Measurements from ENCODE around the gene ZNF850. TPM values are rescaled to one million over a fixed set of nuclear protein-coding genes. Genes with fewer than 3 reads are reported as not detected.

Gene ZNF850
- total and polyA plus RNA-seq, 9 of the 15 experiments (the other 6 are each of a cell fraction or from before 2014, with no cell fraction given): 1.2 to 13.0 (median 5.9) TPM

GRCh38 chr19:36687214-36688056, 85.2 kb downstream of the ZNF850 start, which contains the start of gene ZNF567 (continued):
- TF ChIP-seq TEAD4 (IDR thresholded peaks at IDR 0.05; ENCODE audit: low read length): no peak
- no peak for TF ChIP-seq TEAD4 (CRISPR knock-in tag; IDR thresholded peaks at IDR 0.05; ENCODE audit: borderline replicate concordance)
- TF ChIP-seq POLR2A (conservative IDR thresholded peaks at IDR 0.05): peak; percentile 89
- TF ChIP-seq FOXA1 (IDR thresholded peaks at IDR 0.05; ENCODE audit: borderline replicate concordance): no peak
- 0 out of 2 replicates have a peak, but pooled peaks have one; percentile 67 for TF ChIP-seq LCOR (CRISPR knock-in tag; IDR thresholded peaks at IDR 0.05)
- TF ChIP-seq ZNF740 (CRISPR knock-in tag; IDR thresholded peaks at IDR 0.05): no peak
- TF ChIP-seq ZNF740 (tag; IDR thresholded peaks at IDR 0.05): no peak
- no peak for TF ChIP-seq ZNF592 (IDR thresholded peaks at IDR 0.05)
- TF ChIP-seq, protein P1, sequence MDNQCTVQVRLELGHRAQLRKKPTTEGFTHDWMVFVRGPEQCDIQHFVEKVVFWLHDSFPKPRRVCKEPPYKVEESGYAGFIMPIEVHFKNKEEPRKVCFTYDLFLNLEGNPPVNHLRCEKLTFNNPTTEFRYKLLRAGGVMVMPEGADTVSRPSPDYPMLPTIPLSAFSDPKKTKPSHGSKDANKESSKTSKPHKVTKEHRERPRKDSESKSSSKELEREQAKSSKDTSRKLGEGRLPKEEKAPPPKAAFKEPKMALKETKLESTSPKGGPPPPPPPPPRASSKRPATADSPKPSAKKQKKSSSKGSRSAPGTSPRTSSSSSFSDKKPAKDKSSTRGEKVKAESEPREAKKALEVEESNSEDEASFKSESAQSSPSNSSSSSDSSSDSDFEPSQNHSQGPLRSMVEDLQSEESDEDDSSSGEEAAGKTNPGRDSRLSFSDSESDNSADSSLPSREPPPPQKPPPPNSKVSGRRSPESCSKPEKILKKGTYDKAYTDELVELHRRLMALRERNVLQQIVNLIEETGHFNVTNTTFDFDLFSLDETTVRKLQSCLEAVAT (IDR thresholded peaks at IDR 0.05): no peak
- TF ChIP-seq SOX6 (IDR thresholded peaks at IDR 0.05): no peak
- no peak for TF ChIP-seq EWSR1 (IDR thresholded peaks at IDR 0.05; ENCODE audit: borderline replicate concordance, low read depth, partially characterized antibody)
- peak; percentile 86 for TF ChIP-seq ZNF143 (CRISPR knock-in tag; IDR thresholded peaks at IDR 0.05)
- TF ChIP-seq CHD4 (IDR thresholded peaks at IDR 0.05; ENCODE audit: insufficient read depth, insufficient replicate concordance, low read depth, low read length, poor library complexity, severe bottlenecking): no peak
- peak; percentile 96 to 97 for TF ChIP-seq NRF1 (conservative IDR thresholded peaks at IDR 0.05 in 1 of 2, IDR thresholded peaks at IDR 0.05 in 1 of 2)
- TF ChIP-seq CREM (IDR thresholded peaks at IDR 0.05; ENCODE audit: low read depth): peak; percentile 67
- peak; percentile 98 for TF ChIP-seq NR2C1 (IDR thresholded peaks at IDR 0.05)
- peak; percentile 99 for TF ChIP-seq NR2C1 (tag; IDR thresholded peaks at IDR 0.05)
- TF ChIP-seq HIVEP1 (CRISPR knock-in tag; IDR thresholded peaks at IDR 0.05): no peak
- TF ChIP-seq ZNF639 (CRISPR knock-in tag; conservative IDR thresholded peaks at IDR 0.05 in 1 of 2, IDR thresholded peaks at IDR 0.05 in 1 of 2): no peak
- no peak for TF ChIP-seq ZNF23 (CRISPR knock-in tag; IDR thresholded peaks at IDR 0.05)
- no peak for TF ChIP-seq ZNF384 (IDR thresholded peaks at IDR 0.05; ENCODE audit: low read depth, low read length)

Measured in K562 (cell line).